Measurements from ENCODE around the gene DCLK3.
A peak's percentile ranks its signal among the peaks of the same experiment; 100 is the strongest.

DCLK3 gene

DNA sequence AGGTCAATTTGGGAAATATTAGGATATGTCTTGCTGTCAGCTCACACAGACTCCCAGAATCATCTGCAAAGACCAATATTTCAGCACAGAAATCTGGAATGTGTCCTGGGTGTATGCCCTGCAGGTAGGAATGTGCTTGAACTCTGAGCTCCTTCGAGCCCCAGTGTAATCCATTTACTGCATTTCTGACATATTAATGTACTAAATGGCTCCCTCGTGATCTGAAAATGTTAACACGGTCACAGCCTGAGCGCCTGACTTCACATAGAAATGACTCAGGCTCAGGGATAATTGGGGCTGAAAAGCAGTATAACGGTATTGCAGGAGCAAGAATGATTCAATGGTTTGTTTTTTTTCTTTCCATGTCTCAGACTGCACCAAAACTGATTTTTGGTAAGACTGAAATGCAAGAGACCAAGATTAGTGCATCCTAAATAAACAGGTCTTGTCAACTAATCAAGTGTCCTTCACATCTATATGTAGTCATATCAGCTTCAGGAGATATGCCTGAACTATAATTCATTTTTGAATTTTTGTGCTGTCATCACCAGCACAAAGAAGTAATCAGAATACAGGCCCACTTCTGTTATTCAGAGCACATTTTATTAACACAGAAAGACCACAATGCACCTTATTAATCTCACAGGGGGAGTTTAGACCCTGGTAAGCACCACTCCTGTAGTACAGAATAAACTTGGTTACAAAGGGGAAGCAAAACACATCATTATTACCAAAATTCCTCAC, 49.8 kb downstream of the DCLK3 start:
- TF ChIP-seq, protein P1, sequence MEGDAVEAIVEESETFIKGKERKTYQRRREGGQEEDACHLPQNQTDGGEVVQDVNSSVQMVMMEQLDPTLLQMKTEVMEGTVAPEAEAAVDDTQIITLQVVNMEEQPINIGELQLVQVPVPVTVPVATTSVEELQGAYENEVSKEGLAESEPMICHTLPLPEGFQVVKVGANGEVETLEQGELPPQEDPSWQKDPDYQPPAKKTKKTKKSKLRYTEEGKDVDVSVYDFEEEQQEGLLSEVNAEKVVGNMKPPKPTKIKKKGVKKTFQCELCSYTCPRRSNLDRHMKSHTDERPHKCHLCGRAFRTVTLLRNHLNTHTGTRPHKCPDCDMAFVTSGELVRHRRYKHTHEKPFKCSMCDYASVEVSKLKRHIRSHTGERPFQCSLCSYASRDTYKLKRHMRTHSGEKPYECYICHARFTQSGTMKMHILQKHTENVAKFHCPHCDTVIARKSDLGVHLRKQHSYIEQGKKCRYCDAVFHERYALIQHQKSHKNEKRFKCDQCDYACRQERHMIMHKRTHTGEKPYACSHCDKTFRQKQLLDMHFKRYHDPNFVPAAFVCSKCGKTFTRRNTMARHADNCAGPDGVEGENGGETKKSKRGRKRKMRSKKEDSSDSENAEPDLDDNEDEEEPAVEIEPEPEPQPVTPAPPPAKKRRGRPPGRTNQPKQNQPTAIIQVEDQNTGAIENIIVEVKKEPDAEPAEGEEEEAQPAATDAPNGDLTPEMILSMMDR (IDR thresholded peaks at IDR 0.05; ENCODE audit: low read depth, low read length) = no peak
- peak; percentile 15 to 76 for DNase-seq (ENCODE audit: low read depth in 2 of 2)
- no peak overlapping the region for H3K4me3 ChIP-seq (replicated peaks in 1 of 2; ENCODE audit: low read depth in 2 of 2, low read length in 2 of 2)

DNA sequence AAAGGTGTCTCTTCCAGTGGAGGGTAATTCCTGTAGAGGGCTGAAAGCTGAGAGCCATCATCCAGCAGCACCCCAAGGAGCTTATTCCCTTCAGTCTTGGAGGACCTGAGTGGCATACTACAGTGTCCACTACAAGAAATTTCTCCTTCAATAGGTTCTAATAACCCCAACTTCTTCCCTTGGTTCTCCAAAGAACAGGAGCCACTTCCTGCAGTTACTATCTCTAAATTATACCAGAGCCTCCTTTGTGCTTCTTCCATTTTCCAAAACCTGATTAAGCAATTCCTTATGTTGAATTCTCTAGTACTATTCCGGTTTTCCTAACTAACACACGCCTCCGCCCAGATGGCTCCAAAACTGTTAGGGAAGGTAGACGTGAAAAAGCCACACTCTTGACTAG, 50.4 kb downstream of the DCLK3 start:
- H3K4me3 ChIP-seq (replicated peaks in 1 of 2; ENCODE audit: low read depth in 2 of 2, low read length in 2 of 2) = no peak overlapping the region
- no peak for DNase-seq (ENCODE audit: low read depth in 2 of 2)
- TF ChIP-seq, protein P1 (IDR thresholded peaks at IDR 0.05; ENCODE audit: low read depth, low read length) = no peak

DNA sequence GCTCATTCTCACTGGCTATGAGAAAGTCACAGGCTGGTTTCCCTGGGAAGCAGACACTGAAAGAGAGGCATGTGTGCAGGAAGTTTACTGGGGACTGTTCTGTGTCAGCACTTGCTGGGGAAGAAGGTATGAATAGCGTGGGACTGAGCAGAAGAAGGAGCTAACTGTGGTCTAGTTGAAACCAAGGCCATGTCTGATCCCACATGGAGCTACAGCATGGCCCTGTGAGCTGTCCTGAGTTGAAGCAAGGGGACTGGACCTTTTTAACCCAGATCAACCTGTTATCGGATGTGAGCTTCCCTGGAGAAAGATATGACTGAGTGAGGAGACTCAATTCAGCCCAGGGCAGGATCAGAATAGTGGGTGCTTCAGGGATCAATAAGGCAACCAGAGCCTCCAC, 53.7 kb downstream of the DCLK3 start:
- no peak overlapping the region for H3K4me3 ChIP-seq (replicated peaks in 1 of 2; ENCODE audit: low read depth in 2 of 2, low read length in 2 of 2)
- no peak for DNase-seq (ENCODE audit: low read depth in 2 of 2)
- TF ChIP-seq, protein P1 (IDR thresholded peaks at IDR 0.05; ENCODE audit: low read depth, low read length) = no peak

DNA sequence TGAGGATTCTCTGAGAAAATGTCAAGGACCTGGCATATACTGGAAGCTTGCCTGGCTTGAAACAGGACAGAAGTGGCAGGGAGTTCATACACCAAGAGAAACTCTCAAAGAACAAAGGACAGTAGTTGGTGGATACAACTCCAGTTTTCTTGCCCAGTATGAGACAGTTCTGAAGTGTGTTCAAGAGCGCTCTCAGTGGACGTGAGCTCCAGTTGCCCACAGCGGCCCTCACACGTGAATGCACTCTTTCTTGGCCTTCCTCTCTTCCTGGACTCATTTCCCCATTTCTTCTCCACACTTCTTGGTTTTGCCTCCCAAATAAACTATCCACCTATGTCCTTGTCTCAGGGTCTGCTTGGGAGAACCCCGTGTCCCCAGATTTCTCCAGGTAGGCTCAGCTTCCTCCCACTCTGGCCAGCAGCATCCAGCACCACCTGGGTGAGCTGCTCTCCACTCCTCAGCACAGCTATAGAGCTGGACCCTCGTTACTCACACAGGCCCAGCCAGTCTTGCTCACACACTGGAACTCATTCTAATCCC, 54.5 kb downstream of the DCLK3 start:
- no peak for DNase-seq (ENCODE audit: low read depth in 2 of 2)
- H3K4me3 ChIP-seq (replicated peaks in 1 of 2; ENCODE audit: low read depth in 2 of 2, low read length in 2 of 2) = no peak overlapping the region
- TF ChIP-seq, protein P1 (IDR thresholded peaks at IDR 0.05; ENCODE audit: low read depth, low read length) = no peak

DNA sequence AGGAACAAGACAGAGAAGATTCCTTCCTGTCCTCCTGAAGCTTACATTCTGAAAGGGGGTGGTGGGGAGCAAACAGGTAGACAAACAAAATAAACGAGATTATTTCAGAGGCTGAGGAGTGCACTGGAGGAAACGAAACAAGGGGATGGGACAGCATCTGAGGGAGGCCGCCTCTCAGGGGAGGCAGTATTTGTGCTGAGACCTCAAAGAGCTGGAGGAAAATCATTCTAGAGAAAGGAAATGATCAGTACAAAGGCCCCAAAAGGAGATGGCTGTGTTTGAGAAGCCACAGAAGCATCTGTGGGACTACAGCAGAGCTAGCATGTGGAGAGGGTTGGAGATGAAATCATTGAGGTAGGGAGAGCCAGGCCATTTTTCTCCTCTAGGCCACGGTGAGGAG, 55.1 kb downstream of the DCLK3 start:
- no peak overlapping the region for H3K4me3 ChIP-seq (replicated peaks in 1 of 2; ENCODE audit: low read depth in 2 of 2, low read length in 2 of 2)
- no peak for DNase-seq (ENCODE audit: low read depth in 2 of 2)
- TF ChIP-seq, protein P1 (IDR thresholded peaks at IDR 0.05; ENCODE audit: low read depth, low read length) = no peak

DNA sequence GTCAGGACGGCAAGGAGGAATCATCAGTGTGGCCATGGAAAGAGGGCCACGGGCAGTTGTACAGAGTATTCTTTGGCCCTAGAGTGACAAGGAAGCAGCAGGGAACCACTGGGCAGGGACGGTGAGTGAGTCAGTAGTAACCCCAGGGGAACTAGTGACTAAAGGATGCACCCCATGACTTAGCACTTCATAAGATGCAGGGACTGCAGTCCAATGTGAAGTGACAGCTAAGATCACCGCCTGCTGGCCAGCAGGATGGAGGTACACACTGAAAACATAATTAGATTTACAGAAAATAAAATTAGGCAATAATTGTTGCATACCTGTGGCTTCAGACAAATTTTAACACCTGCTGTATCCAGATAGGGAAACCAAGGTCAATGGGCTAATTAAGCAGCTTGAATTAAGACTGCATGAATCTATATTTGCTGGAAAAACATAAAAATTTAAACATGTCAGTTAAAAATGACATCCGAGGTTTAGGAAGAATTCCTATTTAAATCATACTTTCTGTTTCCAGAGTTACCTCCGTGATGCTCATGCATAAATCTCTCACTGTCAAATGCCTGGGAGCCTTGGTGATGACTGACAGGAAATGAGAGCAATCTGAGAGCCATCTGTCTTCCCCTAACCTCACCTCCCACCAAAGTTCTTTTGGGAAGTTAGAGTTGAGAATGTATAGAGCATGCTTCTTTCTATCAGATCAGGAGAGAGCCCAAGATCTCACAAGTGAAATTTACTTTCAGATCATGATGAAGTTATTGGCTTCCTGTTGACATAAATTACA, 56.5 kb downstream of the DCLK3 start:
- peak; percentile 17 to 73 for DNase-seq (ENCODE audit: low read depth in 2 of 2)

More for the DNA sequence above, 56.5 kb downstream of the DCLK3 start:
- TF ChIP-seq, protein P1 (IDR thresholded peaks at IDR 0.05; ENCODE audit: low read depth, low read length) = peak; percentile 27
- H3K4me3 ChIP-seq (replicated peaks in 1 of 2; ENCODE audit: low read depth in 2 of 2, low read length in 2 of 2) = no peak overlapping the region
